GM19023 (cell line): ENCODE results near the gene CGRRF1.
A peak's percentile ranks its signal among the peaks of the same experiment; 100 is the strongest.

Experiments
- ATAC-seq: cut with Tn5 transposase; IDR thresholded peaks from one replicate; pipeline ENCODE4 v1.9.1; 2021; ENCODE audit warnings: mild to moderate bottlenecking, moderate library complexity; ENCODE audit not compliant: unreplicated experiment

CGRRF1 gene

DNA sequence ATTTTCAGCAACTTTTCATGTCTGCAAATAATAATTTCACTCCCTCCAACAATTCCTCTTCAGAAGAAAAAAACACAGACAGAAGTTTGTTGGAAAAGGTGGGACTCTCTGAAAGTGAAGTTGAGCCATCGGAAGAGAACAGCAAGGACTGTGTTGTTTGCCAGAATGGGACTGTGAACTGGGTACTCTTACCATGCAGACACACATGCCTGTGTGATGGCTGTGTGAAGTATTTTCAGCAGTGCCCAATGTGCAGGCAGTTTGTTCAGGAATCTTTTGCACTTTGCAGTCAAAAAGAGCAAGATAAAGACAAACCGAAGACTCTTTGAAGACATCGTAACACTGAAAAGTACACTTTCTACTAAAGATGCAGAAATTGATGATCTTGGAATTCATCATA, 28.3 kb downstream of the CGRRF1 start:
- no peak for ATAC-seq

DNA sequence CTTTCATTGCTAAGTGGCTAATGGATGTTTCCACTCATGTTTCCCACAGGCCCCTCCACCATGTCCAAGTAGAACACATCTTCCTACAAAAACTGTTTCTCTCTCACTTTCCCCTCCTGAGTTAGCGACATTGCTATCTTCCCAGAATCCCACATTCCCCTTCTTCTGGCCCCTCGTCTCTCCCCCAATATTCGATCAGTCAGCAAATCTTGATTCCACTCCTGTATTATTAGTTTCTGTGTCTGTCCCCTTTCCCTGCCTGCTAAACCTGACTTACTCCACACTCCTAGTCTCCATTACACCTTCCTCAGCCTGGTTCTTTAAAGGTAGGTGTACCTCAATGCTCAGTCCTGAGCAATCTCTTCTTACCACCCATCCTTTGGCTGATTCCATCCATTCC, 37.9 kb downstream of the CGRRF1 start:
- ATAC-seq = no peak

DNA sequence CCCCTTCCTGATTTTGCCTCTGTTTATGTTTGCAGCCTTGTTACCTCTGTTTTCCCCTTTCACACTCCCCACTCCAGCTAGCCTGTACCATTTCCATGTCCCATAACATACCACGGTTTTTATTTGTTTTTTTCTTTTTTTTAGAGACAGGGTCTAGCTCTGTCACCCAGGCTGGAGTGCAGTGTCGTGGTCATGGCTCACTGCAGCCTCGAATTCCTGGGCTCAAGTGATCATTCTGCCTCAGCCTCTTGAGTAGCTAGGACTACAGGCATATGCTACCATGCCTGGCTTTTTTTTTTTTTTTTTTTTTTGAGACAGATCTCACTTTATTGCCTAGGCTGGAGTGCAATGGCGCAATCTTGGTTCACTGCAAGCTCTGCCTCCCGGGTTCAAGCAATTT, 38.8 kb downstream of the CGRRF1 start:
- ATAC-seq = no peak

DNA sequence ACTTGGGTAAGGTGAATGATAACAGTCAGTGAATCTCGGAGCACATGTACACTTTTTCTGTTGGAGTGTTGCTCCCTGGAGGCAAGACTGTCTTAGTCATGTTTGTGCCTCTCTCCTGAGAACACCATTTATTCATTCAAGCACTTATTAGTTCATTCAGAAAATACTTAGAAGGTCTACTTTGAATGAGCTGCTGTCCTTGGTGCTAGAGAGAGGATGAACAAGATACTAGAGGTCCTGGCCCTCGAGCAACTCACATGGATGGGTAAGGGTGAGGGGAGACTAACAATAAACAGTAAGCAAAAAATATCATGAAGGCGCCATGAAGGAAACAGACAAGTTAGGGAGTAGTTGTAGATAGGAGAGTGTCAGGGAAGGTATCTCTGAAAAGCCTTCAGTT, 40.2 kb downstream of the CGRRF1 start:
- ATAC-seq = no peak

DNA sequence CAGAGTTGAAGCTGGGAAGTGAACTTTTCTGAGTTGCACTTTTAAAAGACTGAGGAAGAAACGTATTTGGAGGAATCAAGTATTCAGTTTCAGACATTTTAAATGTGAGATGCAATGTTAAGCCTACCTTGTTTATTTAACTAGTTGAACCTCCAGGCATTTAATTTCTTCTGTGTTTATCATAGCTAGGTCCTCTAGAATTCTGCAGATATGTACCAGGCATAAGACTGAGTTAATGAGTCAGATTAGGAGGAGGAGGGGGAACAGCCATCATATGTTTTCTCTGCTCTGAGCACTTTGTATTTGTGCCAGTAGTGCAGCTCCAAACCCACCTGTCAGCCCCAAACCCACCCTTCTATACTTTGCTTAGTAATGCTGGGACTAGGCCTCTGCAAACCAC, 40.8 kb downstream of the CGRRF1 start:
- no peak for ATAC-seq

DNA sequence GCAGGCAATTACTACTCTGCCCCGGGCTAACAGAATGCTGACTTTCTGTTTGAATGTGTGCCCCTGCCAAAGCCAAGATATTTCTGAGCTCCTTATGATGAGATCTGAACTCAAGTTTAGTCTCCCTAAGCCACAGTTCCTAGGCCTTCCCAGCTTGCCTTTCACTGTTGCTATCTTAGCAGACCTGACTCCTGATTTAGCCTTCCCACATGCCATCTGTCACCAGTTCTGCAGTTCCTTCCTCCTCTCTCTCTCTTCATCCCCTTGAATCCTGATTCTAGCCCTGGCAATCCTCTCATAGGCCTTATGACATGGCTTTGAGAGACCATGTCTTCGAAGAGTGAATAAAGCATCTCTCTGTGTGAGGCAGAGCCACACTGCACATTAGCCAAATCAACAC, 44.7 kb downstream of the CGRRF1 start:
- no peak for ATAC-seq

DNA sequence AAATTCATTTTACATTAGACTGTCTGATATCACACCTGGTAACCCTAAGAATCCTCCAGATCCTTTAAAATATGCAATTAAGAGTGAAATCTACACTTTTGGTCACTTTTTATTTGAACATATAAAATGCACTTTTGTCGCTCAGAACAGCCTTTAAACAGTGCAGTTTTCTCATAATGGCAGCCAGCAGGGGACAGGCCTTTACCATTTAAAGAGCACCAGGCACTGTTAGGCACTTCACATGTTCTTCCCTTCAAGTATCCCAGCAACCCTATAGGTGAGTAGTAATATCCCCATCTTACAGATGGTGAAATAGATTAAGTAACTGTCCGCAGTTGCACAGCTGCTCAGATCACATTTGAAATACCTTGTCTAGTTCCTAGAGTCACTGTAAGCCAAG, 45.9 kb downstream of the CGRRF1 start:
- ATAC-seq = no peak

DNA sequence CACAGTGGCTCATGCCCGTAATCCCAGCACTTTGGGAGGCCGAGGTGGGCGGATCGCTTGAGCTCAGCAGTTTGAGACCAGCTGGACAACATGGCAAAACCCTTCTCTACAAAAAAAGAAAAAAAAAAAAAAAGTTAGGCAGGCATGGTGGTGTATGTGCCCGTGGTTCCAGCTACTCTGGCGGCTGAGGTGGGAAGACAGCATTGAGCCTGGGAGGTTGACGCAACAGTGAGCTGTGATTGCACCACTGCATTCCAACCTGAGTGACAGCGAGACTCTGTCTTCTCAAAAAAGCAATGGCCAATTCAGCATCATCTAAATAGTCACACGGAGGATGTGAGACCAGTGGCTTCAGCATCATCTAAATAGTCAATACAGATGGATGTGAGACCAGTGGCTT, 46.8 kb downstream of the CGRRF1 start:
- no peak for ATAC-seq

DNA sequence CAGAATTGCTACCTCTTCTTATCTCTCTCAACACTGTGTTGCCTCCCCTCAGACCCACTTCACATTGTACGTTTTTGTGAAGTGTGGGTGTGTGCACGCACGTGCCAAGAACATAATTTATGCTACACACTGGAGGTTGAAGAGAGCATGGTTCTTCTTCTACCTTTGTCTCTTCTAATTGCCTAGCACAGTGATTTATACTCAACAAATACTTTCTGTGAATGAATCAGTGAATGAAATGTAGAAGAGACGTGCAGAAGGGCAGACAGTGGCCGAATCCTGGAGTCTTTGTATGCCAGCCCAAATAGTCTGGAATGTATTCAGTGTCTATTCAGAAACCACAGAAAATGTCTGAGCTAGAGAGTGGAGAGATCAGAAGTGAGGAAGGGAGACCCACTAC, 52.6 kb downstream of the CGRRF1 start:
- ATAC-seq = no peak

DNA sequence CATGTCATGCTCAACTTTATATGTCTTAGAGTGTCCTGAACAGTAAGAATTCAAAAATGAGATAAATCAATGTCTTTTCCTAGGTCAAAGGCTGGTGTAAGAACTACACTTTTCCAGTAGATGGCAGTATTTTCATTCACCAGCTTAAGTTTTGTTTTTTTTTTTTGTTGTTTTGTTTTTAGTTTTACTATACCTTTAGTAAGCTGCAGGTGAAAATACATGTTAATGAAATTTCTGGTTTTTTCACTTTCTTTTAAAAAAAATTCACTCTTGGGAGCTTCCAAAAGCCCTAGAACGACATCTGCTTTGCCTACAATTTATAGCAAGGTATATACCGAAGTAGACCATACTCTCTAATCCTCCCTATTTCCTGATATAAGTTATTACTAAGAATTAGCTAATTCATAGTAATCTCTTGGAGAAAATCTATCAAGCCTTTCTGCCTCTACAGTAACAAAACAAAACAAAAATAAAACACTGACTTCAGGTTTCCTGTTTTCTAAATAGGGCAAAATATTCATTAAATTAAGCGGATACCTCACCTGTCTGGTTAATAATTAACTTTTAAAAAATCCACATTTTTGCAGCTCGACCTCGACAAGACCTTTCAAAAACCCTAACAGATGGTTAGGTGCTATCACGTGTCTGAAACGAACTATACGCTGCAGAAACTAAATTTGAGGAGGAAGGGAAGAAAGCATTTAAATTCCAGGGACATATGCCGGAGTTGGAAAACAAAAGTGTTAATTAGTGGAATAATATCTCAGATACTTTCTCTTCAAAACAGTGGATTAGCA, 54.6 kb downstream of the CGRRF1 start:
- ATAC-seq = no peak

DNA sequence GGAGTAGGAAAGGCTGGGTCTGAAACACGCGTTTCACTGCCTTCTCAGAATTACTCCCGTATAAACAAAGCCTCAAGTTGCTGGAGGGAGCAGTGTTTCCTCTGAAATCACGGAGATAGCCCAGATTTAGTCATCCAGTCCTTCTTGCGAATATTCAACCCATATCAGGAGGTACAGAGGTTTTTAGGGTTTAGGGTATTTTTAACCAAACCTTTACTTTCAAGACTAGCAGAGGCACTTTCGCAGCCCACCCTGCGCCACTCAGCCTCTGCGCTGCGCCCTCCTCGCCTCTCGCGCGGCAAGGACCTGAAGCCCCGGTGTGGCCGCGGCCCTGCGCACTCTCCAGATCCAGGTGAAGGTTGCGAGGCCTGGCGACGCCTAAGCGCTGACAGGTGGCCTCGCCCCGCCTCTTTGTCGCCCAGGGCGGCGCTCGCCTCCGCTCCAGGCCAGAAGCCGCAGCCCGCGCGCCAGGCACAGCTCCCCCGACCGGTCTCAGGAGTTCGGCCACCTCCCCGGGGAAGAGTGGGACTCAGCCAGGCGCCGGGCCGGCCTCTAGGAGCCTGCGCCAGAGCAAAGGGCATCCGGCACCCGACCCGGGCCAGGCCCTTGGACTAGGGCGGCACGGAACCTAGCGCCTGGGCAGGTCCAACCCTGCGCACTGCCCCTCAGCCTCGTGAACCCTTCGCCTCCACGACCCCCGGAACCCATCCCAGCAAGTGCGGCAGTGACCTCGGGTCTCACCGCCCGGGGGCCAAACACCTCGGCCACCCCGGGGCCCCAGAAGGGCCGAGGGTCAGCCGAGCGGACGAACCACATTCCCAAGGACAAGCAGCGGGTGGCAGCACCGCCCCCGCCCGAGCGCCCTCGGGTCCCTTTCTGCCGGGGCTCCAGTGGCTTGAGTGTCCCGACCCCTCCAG, 55.4 kb downstream of the CGRRF1 start:
- ATAC-seq = peak; percentile 39

DNA sequence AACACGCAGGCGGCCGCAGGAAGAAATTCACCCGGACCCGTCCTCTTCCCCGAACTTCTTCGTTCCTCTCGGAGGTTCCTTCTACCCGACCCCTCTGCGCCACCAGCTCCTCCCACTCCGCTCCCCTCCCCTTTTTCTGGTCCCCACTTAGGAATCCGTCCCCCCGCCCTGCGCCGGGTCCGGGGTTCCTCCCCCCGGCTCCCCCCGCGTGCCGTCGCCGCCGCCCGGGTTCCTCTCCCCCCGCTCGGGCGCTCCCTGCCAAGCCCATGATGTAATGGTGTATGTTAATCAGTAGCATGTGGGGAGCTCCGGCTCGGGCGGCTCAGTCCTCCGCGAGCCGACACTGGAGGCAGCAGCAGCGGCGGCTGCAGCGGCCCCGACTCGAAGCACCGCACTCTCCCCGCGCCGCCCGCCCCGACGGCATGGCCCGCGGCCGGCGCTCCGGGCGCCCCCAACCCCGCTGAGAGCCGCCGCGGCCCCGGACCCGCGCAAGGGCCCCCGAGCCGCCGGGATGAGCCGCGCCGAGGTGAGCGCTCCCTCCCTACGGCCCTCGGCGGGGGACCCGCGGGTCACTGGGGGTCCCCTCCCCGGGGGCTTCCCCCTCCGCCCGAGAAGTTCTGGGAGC, 56.2 kb downstream of the CGRRF1 start:
- ATAC-seq = peak; percentile 62

DNA sequence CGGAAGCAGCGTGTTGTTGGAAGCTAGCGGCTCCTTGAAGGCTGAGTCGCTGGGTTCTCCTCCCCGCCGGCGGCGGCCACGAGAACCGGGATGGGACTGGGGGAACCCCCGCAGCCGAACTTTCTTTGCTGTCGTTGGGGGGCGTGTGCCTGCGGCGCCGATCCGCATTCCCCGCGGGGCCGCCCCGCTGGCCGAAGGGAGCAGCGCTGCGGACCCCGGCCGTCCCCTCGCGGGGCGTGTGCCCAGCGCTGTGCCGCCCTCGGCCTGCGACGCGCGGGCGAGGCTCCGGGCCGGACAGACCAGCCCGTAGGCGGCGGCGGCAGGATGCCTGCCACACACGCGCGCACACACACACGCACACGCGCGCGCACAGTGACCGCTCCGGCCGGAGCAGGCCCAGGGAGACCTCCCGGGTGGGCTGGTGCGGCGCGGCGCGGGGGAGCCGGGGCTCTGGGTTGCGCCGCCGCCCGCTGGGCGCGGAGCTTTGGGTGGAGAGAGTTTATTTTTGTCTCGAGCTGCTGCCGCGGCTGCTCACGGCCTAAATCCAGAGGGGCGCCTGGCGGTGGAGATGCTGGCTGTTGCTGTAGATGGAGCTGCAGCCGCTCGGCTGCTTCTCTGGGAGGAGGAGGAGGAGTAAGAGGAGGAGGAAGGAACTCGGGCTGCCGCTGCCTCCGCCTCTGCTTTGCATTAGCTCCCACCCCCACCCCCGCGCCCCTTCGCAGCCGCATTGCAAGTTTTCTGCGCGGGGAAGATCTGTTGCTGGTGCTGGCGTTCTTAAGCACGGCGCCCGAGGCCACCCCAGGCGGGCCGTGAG, 56.9 kb downstream of the CGRRF1 start, which contains the start of gene SAMD4A:
Gene SAMD4A (plus strand): TSS at position 719 of the 814 bp plus-strand sequence. CDS start 789 bp downstream, outside the sequence.
- peak; percentile 33 for ATAC-seq

DNA sequence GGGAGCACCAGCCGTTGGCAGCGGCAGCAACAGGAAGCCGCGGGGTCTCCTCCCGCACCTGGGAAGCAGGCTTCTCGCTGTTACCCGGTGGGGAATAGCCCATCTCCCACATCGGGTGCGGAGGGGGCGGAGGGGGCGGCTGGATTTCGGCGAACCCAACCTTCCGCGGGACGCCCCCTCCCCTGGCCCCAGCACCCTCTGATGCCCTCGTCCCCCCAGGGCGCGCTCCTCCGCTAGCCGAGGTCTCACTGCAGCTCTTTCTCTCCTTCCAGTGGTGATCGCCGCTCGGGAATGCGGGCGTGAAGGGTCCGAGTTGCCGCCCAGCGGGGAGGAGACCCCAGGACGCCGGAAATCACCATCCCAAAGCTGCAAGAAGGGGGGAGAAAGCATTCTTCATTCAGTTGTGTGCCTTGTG, 57.5 kb downstream of the CGRRF1 start:
- ATAC-seq = no peak

DNA sequence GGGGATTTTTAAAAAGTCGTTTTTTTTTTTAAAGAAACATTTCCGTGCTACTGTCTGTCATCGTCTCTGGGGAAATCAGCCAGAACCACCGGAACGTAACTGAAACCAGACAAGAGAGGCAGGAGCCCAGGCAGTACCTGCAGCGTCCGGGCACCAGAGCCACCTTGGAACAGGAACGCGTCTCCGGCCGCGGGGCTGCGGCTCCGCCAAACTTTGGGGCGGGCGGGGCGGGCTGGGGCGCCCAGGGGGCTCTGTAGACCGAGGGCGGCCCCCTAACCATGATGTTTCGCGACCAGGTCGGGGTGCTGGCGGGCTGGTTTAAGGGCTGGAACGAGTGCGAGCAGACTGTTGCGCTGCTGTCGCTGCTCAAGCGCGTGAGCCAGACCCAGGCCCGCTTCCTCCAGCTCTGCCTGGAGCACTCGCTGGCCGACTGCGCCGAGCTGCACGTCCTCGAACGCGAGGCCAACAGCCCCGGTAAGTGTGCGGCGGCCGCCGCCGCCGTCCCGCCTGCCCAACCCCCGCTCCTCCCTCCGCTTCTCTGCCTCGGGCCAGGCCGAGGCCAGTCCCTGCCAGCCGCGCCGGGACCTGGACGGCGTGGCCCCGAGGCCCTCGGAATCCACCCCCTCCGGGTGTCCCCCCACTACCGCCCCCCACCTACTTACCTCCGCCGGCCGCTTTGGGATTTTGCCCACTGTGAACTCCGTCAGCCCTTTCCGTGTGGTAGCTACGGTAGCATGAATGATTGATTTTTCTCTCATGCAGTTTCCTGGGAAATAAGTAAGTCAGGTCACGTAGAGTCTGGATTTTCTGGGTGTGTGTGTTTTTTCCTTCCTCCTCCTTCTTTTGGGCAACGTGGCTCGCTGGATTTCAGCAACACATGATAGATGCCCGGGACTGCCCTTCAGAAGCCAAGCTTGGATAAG, 58.2 kb downstream of the CGRRF1 start:
- ATAC-seq = no peak

DNA sequence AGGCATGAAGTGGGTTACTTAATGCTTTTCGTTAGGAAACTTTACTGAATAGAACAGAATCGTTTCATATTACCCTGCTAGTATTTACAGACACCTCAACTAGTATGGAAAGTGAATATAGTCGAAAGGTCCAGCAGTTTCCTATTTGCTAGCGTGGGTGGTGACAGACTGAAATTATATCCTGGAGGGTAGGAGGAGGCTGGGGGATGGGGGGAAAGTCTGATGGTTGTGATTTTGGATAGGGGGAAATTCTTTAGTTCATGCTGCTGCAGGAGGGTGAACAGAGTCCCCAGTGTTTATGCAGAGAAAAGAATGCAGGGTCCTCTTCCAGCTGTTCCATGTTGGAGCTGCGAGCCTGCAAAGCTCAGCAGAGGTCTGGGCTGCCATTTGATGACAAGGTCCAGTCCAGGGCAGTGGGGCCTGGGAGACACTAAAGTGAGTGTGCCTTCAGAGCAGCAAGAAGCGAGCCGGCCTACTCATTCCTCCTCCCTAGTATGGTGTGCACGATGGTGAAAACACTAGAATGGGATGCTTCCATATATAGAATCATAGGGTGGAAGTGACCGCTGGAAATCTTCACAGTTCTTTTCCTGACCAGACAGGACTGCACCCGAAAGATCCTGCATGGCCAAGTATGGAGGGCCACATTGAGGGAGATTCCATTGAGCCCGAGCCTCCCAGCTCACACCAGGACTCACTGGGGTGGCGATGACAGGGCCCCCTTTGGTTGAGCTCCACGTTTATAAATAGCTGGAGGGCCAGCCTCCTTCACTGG, 59.3 kb downstream of the CGRRF1 start:
- ATAC-seq = no peak

DNA sequence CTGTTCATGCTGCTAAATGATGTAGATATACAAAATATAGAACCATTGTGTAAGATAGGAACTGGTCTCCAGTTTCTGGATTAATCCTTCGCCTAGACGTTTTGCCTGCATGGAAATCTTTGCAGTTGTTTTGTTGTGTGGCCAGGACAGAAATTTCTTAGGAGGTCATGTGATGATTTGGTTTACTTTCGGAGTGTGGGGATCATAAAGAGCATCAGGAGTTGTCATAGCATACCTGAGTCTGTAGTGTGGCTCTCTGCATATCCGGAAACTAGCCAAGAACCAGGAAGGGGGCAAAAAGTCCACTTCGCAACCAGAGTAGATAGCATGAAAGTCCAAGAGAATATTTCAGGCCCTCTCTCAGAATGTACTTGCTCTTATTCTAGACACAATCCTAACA, 60.3 kb downstream of the CGRRF1 start:
- no peak for ATAC-seq

DNA sequence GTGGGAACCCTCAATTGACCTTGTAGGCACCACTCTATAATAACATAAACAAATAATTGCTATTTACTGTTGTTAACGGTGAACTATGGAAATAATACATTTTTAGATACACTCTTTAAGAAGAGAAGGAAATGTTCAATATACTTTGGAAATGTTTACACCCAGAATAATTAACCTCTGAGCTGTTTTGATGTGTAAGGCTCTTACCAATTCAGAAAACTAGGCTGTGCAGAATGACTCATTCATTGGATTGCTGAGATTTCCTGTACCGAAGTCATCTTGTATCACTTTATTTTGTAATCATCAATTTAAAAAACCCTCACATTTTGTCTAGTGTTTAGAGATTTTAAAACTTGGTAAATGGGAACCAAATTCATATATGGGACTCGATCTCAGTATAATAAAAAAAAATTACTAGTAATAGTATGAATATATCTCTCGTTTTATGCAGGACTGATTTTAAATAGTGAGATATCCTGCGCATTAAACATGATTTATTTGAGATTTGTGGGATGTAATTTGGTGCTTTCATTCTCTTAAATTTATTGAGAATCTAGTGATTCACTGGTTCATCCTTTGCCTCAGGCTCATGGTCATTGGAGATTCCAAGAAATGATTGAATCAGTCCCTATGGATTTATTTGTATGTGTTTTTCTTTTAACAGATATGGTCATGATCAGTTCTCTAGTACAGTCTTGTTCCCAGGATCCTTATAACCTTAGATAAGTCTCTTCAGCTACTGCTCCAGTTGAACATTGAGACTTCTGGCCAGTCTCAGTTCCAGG, 61.1 kb downstream of the CGRRF1 start:
- no peak for ATAC-seq
